Activated CD8-positive, alpha-beta T cell treated with anti-CD3 and anti-CD28 coated beads for 36 hours (primary cell): ENCODE results near the gene KCNMB2. TPM values are rescaled to one million over a fixed set of nuclear protein-coding genes. Genes with fewer than 3 reads are reported as not detected.
"Not testable (repeated sequence)": the region's sequence is repeated elsewhere in the genome, so short reads cannot be mapped to it uniquely, and the experiment has no call there.

Experiments used
- ATAC-seq: fragments of 200-7000 bp; cut with Tn5 transposase; one replicate; pipeline ENCODE4 v1.10.0; 2021; ENCODE audit warnings: mild to moderate bottlenecking, moderate library complexity
- CTCF ChIA-PET: fragments of 350-600 bp; sonication (Branson Sonifier 250); formaldehyde crosslinking; loops from one replicate; lab custom pipeline; 2021; ENCODE audit warnings: antibody characterized with exemption; lab: Charles Lee
- POLR2A ChIA-PET: fragments of 350-600 bp; sonication (Branson Sonifier 250); formaldehyde crosslinking; loops from one replicate; lab custom pipeline; 2021; ENCODE audit warnings: antibody characterized with exemption; lab: Charles Lee
- DNase-seq: peaks from one replicate; pipeline ENCODE4 v3.0.0-alpha.2; 2020
- H3K27ac Mint-ChIP-seq: one replicate; pipeline ENCODE4 v1.8.0; 2021; ENCODE audit warnings: mild to moderate bottlenecking, mixed read lengths
- H3K27me3 Mint-ChIP-seq: one replicate; pipeline ENCODE4 v1.8.0; 2021; ENCODE audit warnings: mixed read lengths
- H3K36me3 Mint-ChIP-seq: one replicate; pipeline ENCODE4 v1.8.0; 2021; ENCODE audit warnings: low read depth, mixed read lengths
- H3K4me1 Mint-ChIP-seq: one replicate; pipeline ENCODE4 v1.8.0; 2021; ENCODE audit warnings: low read depth, mixed read lengths
- H3K4me3 Mint-ChIP-seq: one replicate; pipeline ENCODE4 v1.8.0; 2021; ENCODE audit warnings: mild to moderate bottlenecking, moderate library complexity, mixed read lengths
- H3K9me3 Mint-ChIP-seq: one replicate; pipeline ENCODE4 v1.8.0; 2021; ENCODE audit warnings: mixed read lengths
- CTCF ChIP-seq: fragments of 200-600 bp; IDR thresholded peaks from one replicate; pipeline ENCODE4 v1.8.0; 2022; ENCODE audit warnings: antibody characterized with exemption, mild to moderate bottlenecking
- intact Hi-C: fragments of 100-400 bp; cut with micrococcal nuclease; formaldehyde crosslinking; loops from one replicate; pipeline ENCODE4 v1.10.0; 2022
- total RNA-seq, 2 experiments: library from RNA; stranded (reverse); gene quantifications; one replicate each; pipeline ENCODE4 v1.2.3, GENCODE V29; 2021

KCNMB2 gene
- total RNA-seq, 2 experiments from 2014 or later, result not detected

DNA sequence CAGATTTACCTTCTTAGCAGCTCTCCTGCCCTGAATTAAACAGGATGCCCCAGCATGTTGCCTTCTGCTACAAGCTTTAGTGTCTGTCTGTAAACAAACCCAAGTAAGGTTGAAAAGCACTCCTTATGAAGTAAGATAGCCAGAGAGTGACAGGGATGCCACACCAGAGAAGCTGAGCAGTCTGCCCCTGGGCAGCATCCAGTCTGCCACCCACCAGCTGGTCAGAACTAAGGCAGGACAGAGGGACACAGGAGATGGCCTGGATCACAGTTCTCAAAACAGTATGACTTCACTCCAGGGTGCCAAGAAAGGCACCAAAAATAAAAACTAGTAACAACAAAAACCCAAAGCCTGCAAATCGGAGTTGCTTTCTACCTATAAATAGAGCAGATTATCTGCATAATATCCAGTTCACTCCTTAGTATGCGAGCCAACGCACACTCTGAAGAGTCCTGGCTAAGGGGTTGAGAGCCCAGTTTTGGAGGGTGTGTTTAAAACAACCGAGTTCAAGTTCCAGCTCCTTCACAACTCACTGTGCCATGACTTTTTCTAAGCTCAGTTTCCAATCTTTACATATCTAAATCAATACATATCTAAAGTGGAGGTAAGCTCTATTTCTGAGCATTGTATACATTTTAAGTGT lies 198.9 kb downstream of the KCNMB2 start:
- no peak overlapping the region for H3K4me3 Mint-ChIP-seq
- POLR2A ChIA-PET, result no interaction called here
- no peak overlapping the region for H3K27ac Mint-ChIP-seq
- no peaks in the 10 kb centered on the region for H3K4me1 Mint-ChIP-seq
- intact Hi-C loops, result no loop called here
- TF ChIP-seq CTCF, result no peak
- H3K27me3 Mint-ChIP-seq, result peaks cover 1% of the 10 kb centered on the region
- H3K9me3 Mint-ChIP-seq, result no peaks in the 10 kb centered on the region
- no peaks in the 10 kb centered on the region for H3K36me3 Mint-ChIP-seq
- ATAC-seq (no peak), DNase-seq (no peak)
- CTCF ChIA-PET, result no interaction called here

- intact Hi-C loops, result no loop called here
- no peak for TF ChIP-seq CTCF
- no peaks in the 10 kb centered on the region for H3K27me3 Mint-ChIP-seq
- ChIA-PET CTCF (interaction anchor here (0.6 kb wide), 1 partner anchor 10 kb away, joined by 3 read pairs; no protein-coding TSS in a partner anchor), POLR2A (no interaction called here)
- DNase-seq (no peak), ATAC-seq (no peak)
- H3K27ac Mint-ChIP-seq, result no peak overlapping the region
- H3K36me3 Mint-ChIP-seq, result no peaks in the 10 kb centered on the region
- no peaks in the 10 kb centered on the region for H3K4me1 Mint-ChIP-seq
- no peaks in the 10 kb centered on the region for H3K9me3 Mint-ChIP-seq
- H3K4me3 Mint-ChIP-seq, result no peak overlapping the region
These were observed 200.1 kb downstream of the KCNMB2 start for GRCh38 chr3:178736300-178736699.

GRCh38 chr3:178739720-178740119 lies 203.5 kb downstream of the KCNMB2 start:
- H3K27me3 Mint-ChIP-seq, result no peaks in the 10 kb centered on the region
- DNase-seq, result no peak
- TF ChIP-seq CTCF, result no peak
- H3K36me3 Mint-ChIP-seq, result no peaks in the 10 kb centered on the region
- ChIA-PET CTCF (interaction anchor here (0.7 kb wide), 1 partner anchor 119 kb away, joined by 3 read pairs; no protein-coding TSS in a partner anchor), POLR2A (no interaction called here)
- no peaks in the 10 kb centered on the region for H3K9me3 Mint-ChIP-seq
- intact Hi-C loops, result no loop called here
- no peaks in the 10 kb centered on the region for H3K4me1 Mint-ChIP-seq
- H3K27ac Mint-ChIP-seq, result no peak overlapping the region
- no peak overlapping the region for H3K4me3 Mint-ChIP-seq
- no peak for ATAC-seq

- Mint-ChIP-seq H3K27ac (no peak overlapping the region), H3K36me3 (no peaks in the 10 kb centered on the region), H3K4me3 (no peak overlapping the region), H3K9me3 (peaks cover 2% of the 10 kb centered on the region), H3K4me1 (no peaks in the 10 kb centered on the region), H3K27me3 (no peaks in the 10 kb centered on the region)
- intact Hi-C loops, result no loop called here
- ATAC-seq (no peak), DNase-seq (no peak)
- POLR2A ChIA-PET, result interaction anchor here (0.6 to 0.9 kb wide), 2 partner anchors 88 to 1828 kb away, joined by 3 to 4 read pairs; no protein-coding TSS in a partner anchor
- TF ChIP-seq CTCF, result no peak
- CTCF ChIA-PET, result no interaction called here
These were observed 204.8 kb downstream of the KCNMB2 start for GRCh38 chr3:178741020-178741419.

DNA sequence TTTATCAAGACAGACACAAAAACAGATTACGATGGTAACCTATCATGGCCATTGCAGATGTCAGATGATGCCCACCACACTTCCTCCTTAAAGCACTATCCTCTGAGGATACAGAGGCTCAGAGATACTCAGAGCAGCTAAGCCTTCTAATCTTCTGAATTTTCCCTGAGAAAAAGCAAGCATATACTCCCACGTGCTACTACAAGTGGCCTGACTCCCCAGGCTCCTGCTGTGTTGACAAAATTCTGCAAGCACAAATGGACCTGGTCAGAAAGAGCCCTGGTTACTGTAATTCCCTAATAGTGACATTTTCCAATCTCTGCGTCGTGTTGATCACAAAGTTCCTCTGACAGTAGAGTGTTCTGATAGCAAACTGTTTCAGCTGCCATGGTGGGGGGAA lies 207.1 kb downstream of the KCNMB2 start:
- Mint-ChIP-seq H3K27me3 (no peaks in the 10 kb centered on the region), H3K27ac (no peak overlapping the region), H3K36me3 (no peaks in the 10 kb centered on the region), H3K9me3 (peaks cover 2% of the 10 kb centered on the region), H3K4me1 (no peaks in the 10 kb centered on the region), H3K4me3 (no peak overlapping the region)
- TF ChIP-seq CTCF, result no peak
- ATAC-seq (no peak), DNase-seq (no peak)
- ChIA-PET POLR2A (no interaction called here), CTCF (no interaction called here)
- intact Hi-C loops, result no loop called here

- ATAC-seq, H3K36me3 Mint-ChIP-seq, H3K27me3 Mint-ChIP-seq, intact Hi-C loops, H3K4me1 Mint-ChIP-seq, CTCF ChIA-PET, H3K9me3 Mint-ChIP-seq, H3K4me3 Mint-ChIP-seq, POLR2A ChIA-PET, H3K27ac Mint-ChIP-seq: not testable (repeated sequence)
- DNase-seq, result peak; percentile 2
These were observed 209.8 kb downstream of the KCNMB2 start for GRCh38 chr3:178745861-178746655.
